A673 (cell line): ENCODE results near the gene IL23A. TPM values are rescaled to one million over a fixed set of nuclear protein-coding genes. Genes with fewer than 3 reads are reported as not detected.
A peak's percentile ranks its signal among the peaks of the same experiment; 100 is the strongest.

Experiments used
- BruUV-seq: library from RNA; stranded (reverse); fragments of 400-500 nt; replicated peaks from 2 replicates; lab custom pipeline; 2021; lab: Mats Ljungman, UMichigan
- CTCF ChIA-PET: fragments of 300-600 bp; sonication (Branson Sonifier 250); formaldehyde crosslinking; loops from one replicate; lab custom pipeline; 2022; ENCODE audit warnings: antibody characterized with exemption; lab: Charles Lee
- POLR2A ChIA-PET: fragments of 300-600 bp; sonication (Branson Sonifier 250); formaldehyde crosslinking; loops from one replicate; lab custom pipeline; 2022; ENCODE audit warnings: antibody characterized with exemption; ENCODE audit not compliant: low non-redundant PET; lab: Charles Lee
- DNase-seq: peaks from one replicate; pipeline ENCODE4 v3.0.0-alpha.2; 2015; ENCODE audit warnings: low spot score
- H3K27ac ChIP-seq: fragments of 200-600 bp; sonication (generic); 2 replicates; pipeline ENCODE4 v1.5.1; 2016; ENCODE audit warnings: mixed run types, low read depth, mild to moderate bottlenecking, mixed read lengths, antibody characterized with exemption, low read length; ENCODE audit not compliant: poor library complexity, severe bottlenecking
- H3K27me3 ChIP-seq: fragments of 200-600 bp; sonication (generic); replicated peaks from 2 replicates; pipeline ENCODE4 v1.6.1; 2017; ENCODE audit warnings: mixed run types, low read depth, mild to moderate bottlenecking, mixed read lengths, antibody characterized with exemption, low read length; ENCODE audit not compliant: insufficient read depth, poor library complexity
- H3K36me3 ChIP-seq: fragments of 200-600 bp; sonication (generic); 2 replicates; pipeline ENCODE4 v1.6.1; 2016; ENCODE audit warnings: mixed run types, mild to moderate bottlenecking, mixed read lengths, antibody characterized with exemption, low read length; ENCODE audit not compliant: insufficient read depth, poor library complexity, severe bottlenecking
- H3K4me1 ChIP-seq: fragments of 200-600 bp; sonication (generic); 2 replicates; pipeline ENCODE4 v1.6.1; 2017; ENCODE audit warnings: mixed run types, mild to moderate bottlenecking, mixed read lengths, antibody characterized with exemption, low read length; ENCODE audit not compliant: insufficient read depth, poor library complexity, severe bottlenecking
- H3K4me3 ChIP-seq: fragments of 200-600 bp; sonication (generic); 2 replicates; pipeline ENCODE4 v1.5.1; 2016; ENCODE audit warnings: low read depth, mixed run types, mild to moderate bottlenecking, mixed read lengths, low read length; ENCODE audit not compliant: poor library complexity, severe bottlenecking
- H3K9me3 ChIP-seq: fragments of 200-600 bp; sonication (generic); 2 replicates; pipeline ENCODE4 v1.6.1; 2016; ENCODE audit warnings: mixed run types, low read depth, mild to moderate bottlenecking, mixed read lengths, antibody characterized with exemption, low read length; ENCODE audit not compliant: poor library complexity, severe bottlenecking
- CTCF ChIP-seq: fragments of 300-800, 200-600 bp; sonication (generic); conservative IDR thresholded peaks from 2 replicates; pipeline ENCODE4 v1.5.1; 2017; ENCODE audit warnings: low read depth, mild to moderate bottlenecking, antibody characterized with exemption, low read length, moderate library complexity, mixed read lengths
- EZH2 ChIP-seq: fragments of 200-600 bp; sonication (generic); IDR thresholded peaks from 2 replicates; pipeline ENCODE4 v1.6.1; 2017; ENCODE audit warnings: borderline replicate concordance, low read depth, mild to moderate bottlenecking, mixed read lengths, antibody characterized with exemption, low read length; ENCODE audit not compliant: poor library complexity, severe bottlenecking
- intact Hi-C: fragments of 100-400 bp; cut with micrococcal nuclease; formaldehyde crosslinking; loops from one replicate; pipeline ENCODE4 v1.10.0; 2022; ENCODE audit not compliant: unreplicated experiment
- total RNA-seq: library from RNA; stranded (reverse); gene quantifications from 2 replicates; pipeline ENCODE4 v1.2.3, GENCODE V29; 2021

Gene IL23A
- total RNA-seq, 1 experiment from 2014 or later, result not detected

GRCh38 chr12:56382611-56383010 lies 43.9 kb downstream of the IL23A start:
- ChIA-PET CTCF (no interaction called here), POLR2A (no interaction called here)
- Histone ChIP-seq H3K9me3 (no peaks in the 10 kb centered on the region), H3K36me3 (no peaks in the 10 kb centered on the region), H3K4me3 (no peak overlapping the region), H3K27ac (no peak overlapping the region), H3K4me1 (peaks cover 6% of the 10 kb centered on the region), H3K27me3 (no peaks in the 10 kb centered on the region)
- intact Hi-C loops, result no loop called here
- no peak for DNase-seq
- TF ChIP-seq CTCF, result no peak
- TF ChIP-seq EZH2, result no peak
- no TSS peak for BruUV-seq

- Histone ChIP-seq H3K27me3 (no peaks in the 10 kb centered on the region), H3K27ac (no peak overlapping the region), H3K36me3 (no peaks in the 10 kb centered on the region), H3K9me3 (no peaks in the 10 kb centered on the region), H3K4me3 (no peak overlapping the region), H3K4me1 (peaks cover 6% of the 10 kb centered on the region)
- TF ChIP-seq CTCF (no peak), EZH2 (no peak)
- intact Hi-C loops, result no loop called here
- POLR2A ChIA-PET, result no interaction called here
- DNase-seq, result no peak
- no TSS peak for BruUV-seq
- CTCF ChIA-PET, result no interaction called here
These were observed 47.2 kb downstream of the IL23A start for GRCh38 chr12:56385873-56386272.

- TF ChIP-seq CTCF, result no peak
- TF ChIP-seq EZH2, result no peak
- ChIA-PET CTCF (no interaction called here), POLR2A (no interaction called here)
- H3K4me1 ChIP-seq, result peaks cover 6% of the 10 kb centered on the region
- H3K27ac ChIP-seq, result no peak overlapping the region
- DNase-seq, result peak; percentile 30
- no peak overlapping the region for H3K4me3 ChIP-seq
- H3K36me3 ChIP-seq, result no peaks in the 10 kb centered on the region
- no peaks in the 10 kb centered on the region for H3K27me3 ChIP-seq
- H3K9me3 ChIP-seq, result no peaks in the 10 kb centered on the region
- BruUV-seq, result no TSS peak
- intact Hi-C loops, result no loop called here
These were observed 48.6 kb downstream of the IL23A start for GRCh38 chr12:56387152-56387736.
